ENCODE results near the gene DOCK7. TPM values are rescaled to one million over a fixed set of nuclear protein-coding genes. Genes with fewer than 3 reads are reported as not detected.

DOCK7 gene
- polyA plus RNA-seq, 1 of the 3 experiments (the other 2 are of a cell fraction) = 27.6 TPM

- TF ChIP-seq YY1 (IDR thresholded peaks at IDR 0.05; ENCODE audit: low read depth) = no peak
- TF ChIP-seq FOXJ3 (CRISPR knock-in tag; IDR thresholded peaks at IDR 0.05) = no peak
- TF ChIP-seq, protein P1, sequence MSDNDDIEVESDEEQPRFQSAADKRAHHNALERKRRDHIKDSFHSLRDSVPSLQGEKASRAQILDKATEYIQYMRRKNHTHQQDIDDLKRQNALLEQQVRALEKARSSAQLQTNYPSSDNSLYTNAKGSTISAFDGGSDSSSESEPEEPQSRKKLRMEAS (IDR thresholded peaks at IDR 0.05; ENCODE audit: low read depth) = no peak
- TF ChIP-seq POLR2AphosphoS5 (IDR thresholded peaks at IDR 0.05; ENCODE audit: low read depth, low read length) = no peak
- no peak for TF ChIP-seq MEF2A (IDR thresholded peaks at IDR 0.05; ENCODE audit: borderline replicate concordance, low read depth)
- no peak for TF ChIP-seq RAD21 (IDR thresholded peaks at IDR 0.05; ENCODE audit: low read length)
Observed at GRCh38 chr1:62637392-62638105, 50.6 kb downstream of the DOCK7 start.

GRCh38 chr1:62628506-62628905 is 59.7 kb downstream of the DOCK7 start:
- Histone ChIP-seq H3F3A (replicated peaks; ENCODE audit: insufficient read depth) (no peaks in the 10 kb centered on the region), H4K20me1 (ENCODE audit: insufficient read depth) (no peaks in the 10 kb centered on the region), H3K9me3 (peaks cover 5% of the 10 kb centered on the region; the same call in 1 of the 2 replicates), H3K4me3 (ENCODE audit: low read depth in 2 of 2, low read length in 1 of 2) (no peak overlapping the region), H3K4me1 (ENCODE audit: control insufficient read depth in 1 of 2, insufficient read depth in 2 of 2, low read depth in 1 of 2, low read length in 1 of 2) (peaks cover 0 to 15% of the 10 kb centered on the region in 2 experiments; a peak in 1 of 4 replicates), H3K27ac (ENCODE audit: low read depth in 2 of 2, low read length in 1 of 2) (no peak overlapping the region), H2AFZ (ENCODE audit: low read depth) (no peak overlapping the region), H3K36me3 (replicated peaks in 1 of 2; ENCODE audit: control insufficient read depth in 1 of 2, insufficient read depth in 2 of 2, low read length in 1 of 2) (peaks cover 57 to 76% of the 10 kb centered on the region in 2 experiments), H3K27me3 (ENCODE audit: insufficient read depth) (no peaks in the 10 kb centered on the region), H3K9ac (no peak overlapping the region), H3K9me2 (no peaks in the 10 kb centered on the region), H3K79me2 (ENCODE audit: insufficient read depth) (peaks cover 25% of the 10 kb centered on the region; the same call in 1 of the 2 replicates), H3K4me2 (no peak overlapping the region)
- ChIA-PET CTCF (interaction anchor here (0.6 kb wide), 1 partner anchor 82 kb away, joined by 3 read pairs; no protein-coding TSS in a partner anchor), POLR2A (no interaction called here)
- TF ChIP-seq, protein P2, sequence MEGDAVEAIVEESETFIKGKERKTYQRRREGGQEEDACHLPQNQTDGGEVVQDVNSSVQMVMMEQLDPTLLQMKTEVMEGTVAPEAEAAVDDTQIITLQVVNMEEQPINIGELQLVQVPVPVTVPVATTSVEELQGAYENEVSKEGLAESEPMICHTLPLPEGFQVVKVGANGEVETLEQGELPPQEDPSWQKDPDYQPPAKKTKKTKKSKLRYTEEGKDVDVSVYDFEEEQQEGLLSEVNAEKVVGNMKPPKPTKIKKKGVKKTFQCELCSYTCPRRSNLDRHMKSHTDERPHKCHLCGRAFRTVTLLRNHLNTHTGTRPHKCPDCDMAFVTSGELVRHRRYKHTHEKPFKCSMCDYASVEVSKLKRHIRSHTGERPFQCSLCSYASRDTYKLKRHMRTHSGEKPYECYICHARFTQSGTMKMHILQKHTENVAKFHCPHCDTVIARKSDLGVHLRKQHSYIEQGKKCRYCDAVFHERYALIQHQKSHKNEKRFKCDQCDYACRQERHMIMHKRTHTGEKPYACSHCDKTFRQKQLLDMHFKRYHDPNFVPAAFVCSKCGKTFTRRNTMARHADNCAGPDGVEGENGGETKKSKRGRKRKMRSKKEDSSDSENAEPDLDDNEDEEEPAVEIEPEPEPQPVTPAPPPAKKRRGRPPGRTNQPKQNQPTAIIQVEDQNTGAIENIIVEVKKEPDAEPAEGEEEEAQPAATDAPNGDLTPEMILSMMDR (IDR thresholded peaks at IDR 0.05) = no peak
- TF ChIP-seq EP300 (IDR thresholded peaks at IDR 0.05; ENCODE audit: borderline replicate concordance in 1 of 2, low read depth in 1 of 2, low read length in 1 of 2) = no peak
- TF ChIP-seq CHD2 (IDR thresholded peaks at IDR 0.05; ENCODE audit: low read length, partially characterized antibody) = no peak
- no peak for TF ChIP-seq RAD21 (IDR thresholded peaks at IDR 0.05; ENCODE audit: low read length)
- no peak for TF ChIP-seq EZH2phosphoT487 (IDR thresholded peaks at IDR 0.05; ENCODE audit: borderline replicate concordance, low read depth)
- TF ChIP-seq TAF1 (IDR thresholded peaks at IDR 0.05; ENCODE audit: borderline replicate concordance, low read depth, low read length) = no peak
- TF ChIP-seq, protein P1 (IDR thresholded peaks at IDR 0.05; ENCODE audit: low read depth) = no peak
- TF ChIP-seq RCOR1 (IDR thresholded peaks at IDR 0.05; ENCODE audit: low read length) = no peak
- no peak for TF ChIP-seq RFX5 (IDR thresholded peaks at IDR 0.05; ENCODE audit: low read length)
- TF ChIP-seq JUND (IDR thresholded peaks at IDR 0.05) = no peak
- TF ChIP-seq, protein P3, sequence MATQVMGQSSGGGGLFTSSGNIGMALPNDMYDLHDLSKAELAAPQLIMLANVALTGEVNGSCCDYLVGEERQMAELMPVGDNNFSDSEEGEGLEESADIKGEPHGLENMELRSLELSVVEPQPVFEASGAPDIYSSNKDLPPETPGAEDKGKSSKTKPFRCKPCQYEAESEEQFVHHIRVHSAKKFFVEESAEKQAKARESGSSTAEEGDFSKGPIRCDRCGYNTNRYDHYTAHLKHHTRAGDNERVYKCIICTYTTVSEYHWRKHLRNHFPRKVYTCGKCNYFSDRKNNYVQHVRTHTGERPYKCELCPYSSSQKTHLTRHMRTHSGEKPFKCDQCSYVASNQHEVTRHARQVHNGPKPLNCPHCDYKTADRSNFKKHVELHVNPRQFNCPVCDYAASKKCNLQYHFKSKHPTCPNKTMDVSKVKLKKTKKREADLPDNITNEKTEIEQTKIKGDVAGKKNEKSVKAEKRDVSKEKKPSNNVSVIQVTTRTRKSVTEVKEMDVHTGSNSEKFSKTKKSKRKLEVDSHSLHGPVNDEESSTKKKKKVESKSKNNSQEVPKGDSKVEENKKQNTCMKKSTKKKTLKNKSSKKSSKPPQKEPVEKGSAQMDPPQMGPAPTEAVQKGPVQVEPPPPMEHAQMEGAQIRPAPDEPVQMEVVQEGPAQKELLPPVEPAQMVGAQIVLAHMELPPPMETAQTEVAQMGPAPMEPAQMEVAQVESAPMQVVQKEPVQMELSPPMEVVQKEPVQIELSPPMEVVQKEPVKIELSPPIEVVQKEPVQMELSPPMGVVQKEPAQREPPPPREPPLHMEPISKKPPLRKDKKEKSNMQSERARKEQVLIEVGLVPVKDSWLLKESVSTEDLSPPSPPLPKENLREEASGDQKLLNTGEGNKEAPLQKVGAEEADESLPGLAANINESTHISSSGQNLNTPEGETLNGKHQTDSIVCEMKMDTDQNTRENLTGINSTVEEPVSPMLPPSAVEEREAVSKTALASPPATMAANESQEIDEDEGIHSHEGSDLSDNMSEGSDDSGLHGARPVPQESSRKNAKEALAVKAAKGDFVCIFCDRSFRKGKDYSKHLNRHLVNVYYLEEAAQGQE (IDR thresholded peaks at IDR 0.05; ENCODE audit: low read depth, low read length) = no peak
- TF ChIP-seq, protein P4, sequence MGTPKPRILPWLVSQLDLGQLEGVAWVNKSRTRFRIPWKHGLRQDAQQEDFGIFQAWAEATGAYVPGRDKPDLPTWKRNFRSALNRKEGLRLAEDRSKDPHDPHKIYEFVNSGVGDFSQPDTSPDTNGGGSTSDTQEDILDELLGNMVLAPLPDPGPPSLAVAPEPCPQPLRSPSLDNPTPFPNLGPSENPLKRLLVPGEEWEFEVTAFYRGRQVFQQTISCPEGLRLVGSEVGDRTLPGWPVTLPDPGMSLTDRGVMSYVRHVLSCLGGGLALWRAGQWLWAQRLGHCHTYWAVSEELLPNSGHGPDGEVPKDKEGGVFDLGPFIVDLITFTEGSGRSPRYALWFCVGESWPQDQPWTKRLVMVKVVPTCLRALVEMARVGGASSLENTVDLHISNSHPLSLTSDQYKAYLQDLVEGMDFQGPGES (IDR thresholded peaks at IDR 0.05; ENCODE audit: low read depth, low read length) = no peak
- TF ChIP-seq POLR2AphosphoS5 (IDR thresholded peaks at IDR 0.05; ENCODE audit: low read depth, low read length) = no peak
- DNase-seq = no peak
- 94% methylated on average over 1 of the region's 1 CpG for WGBS (ENCODE audit: low lambda C conversion rate)

More at GRCh38 chr1:62637392-62638105, 50.6 kb downstream of the DOCK7 start:
- Histone ChIP-seq H3K4me1 (ENCODE audit: control insufficient read depth in 1 of 2, insufficient read depth in 2 of 2, low read depth in 1 of 2, low read length in 1 of 2) (no peaks in the 10 kb centered on the region), H3K4me2 (no peak overlapping the region), H3F3A (replicated peaks; ENCODE audit: insufficient read depth) (no peaks in the 10 kb centered on the region), H3K9ac (no peak overlapping the region), H2AFZ (ENCODE audit: low read depth) (no peak overlapping the region), H3K79me2 (ENCODE audit: insufficient read depth) (no peaks in the 10 kb centered on the region; the same call in 1 of the 2 replicates), H3K27ac (ENCODE audit: low read depth in 2 of 2, low read length in 1 of 2) (no peak overlapping the region), H4K20me1 (ENCODE audit: insufficient read depth) (no peaks in the 10 kb centered on the region), H3K27me3 (ENCODE audit: insufficient read depth) (no peaks in the 10 kb centered on the region), H3K4me3 (ENCODE audit: low read depth in 2 of 2, low read length in 1 of 2) (no peak overlapping the region), H3K36me3 (replicated peaks in 1 of 2; ENCODE audit: control insufficient read depth in 1 of 2, insufficient read depth in 2 of 2, low read length in 1 of 2) (peaks cover 58 to 77% of the 10 kb centered on the region in 2 experiments), H3K9me3 (peaks cover 15% of the 10 kb centered on the region), H3K9me2 (no peaks in the 10 kb centered on the region)
- DNase-seq = no peak
- ChIA-PET POLR2A (no interaction called here), CTCF (no interaction called here)
- 94% methylated on average over 6 of the region's 6 CpGs for WGBS (ENCODE audit: low lambda C conversion rate)

Data from SK-N-SH (cell line).